Nephron progenitor cell (in vitro differentiated cells): ENCODE results near the gene GPRC5C.

Experiments used
- DNase-seq: peaks from one replicate; pipeline ENCODE4 v3.0.0; 2021
- H3K27ac Mint-ChIP-seq: 2 replicates; pipeline ENCODE4 v1.8.0; 2021; ENCODE audit warnings: mild to moderate bottlenecking, moderate library complexity, mixed read lengths
- H3K27me3 Mint-ChIP-seq: 2 replicates; pipeline ENCODE4 v1.8.0; 2021; ENCODE audit warnings: mild to moderate bottlenecking, low read depth, mixed read lengths; ENCODE audit not compliant: poor library complexity
- H3K36me3 Mint-ChIP-seq: 2 replicates; pipeline ENCODE4 v1.8.0; 2021; ENCODE audit warnings: low read depth, mixed read lengths
- H3K4me1 Mint-ChIP-seq: 2 replicates; pipeline ENCODE4 v1.8.0; 2021; ENCODE audit warnings: mixed read lengths
- H3K4me3 Mint-ChIP-seq: 2 replicates; pipeline ENCODE4 v1.8.0; 2021; ENCODE audit warnings: mild to moderate bottlenecking, moderate library complexity, mixed read lengths
- H3K9me3 Mint-ChIP-seq: 2 replicates; pipeline ENCODE4 v1.8.0; 2021; ENCODE audit warnings: mild to moderate bottlenecking, moderate library complexity, mixed read lengths
- TF ChIP-seq, protein P1 (sequence below): fragments of 200-600 bp; sonication (generic); IDR thresholded peaks from 2 replicates; pipeline ENCODE4 v1.5.0; 2021; ENCODE audit warnings: antibody characterized with exemption

GPRC5C gene

GRCh38 chr17:74475189-74475588 is 43.3 kb downstream of the GPRC5C start:
- H3K4me1 Mint-ChIP-seq = no peaks in the 10 kb centered on the region
- peaks cover 20% of the 10 kb centered on the region for H3K9me3 Mint-ChIP-seq
- H3K27me3 Mint-ChIP-seq = peaks cover 60% of the 10 kb centered on the region
- no peak overlapping the region for H3K27ac Mint-ChIP-seq
- H3K36me3 Mint-ChIP-seq = no peaks in the 10 kb centered on the region
- TF ChIP-seq, protein P1, sequence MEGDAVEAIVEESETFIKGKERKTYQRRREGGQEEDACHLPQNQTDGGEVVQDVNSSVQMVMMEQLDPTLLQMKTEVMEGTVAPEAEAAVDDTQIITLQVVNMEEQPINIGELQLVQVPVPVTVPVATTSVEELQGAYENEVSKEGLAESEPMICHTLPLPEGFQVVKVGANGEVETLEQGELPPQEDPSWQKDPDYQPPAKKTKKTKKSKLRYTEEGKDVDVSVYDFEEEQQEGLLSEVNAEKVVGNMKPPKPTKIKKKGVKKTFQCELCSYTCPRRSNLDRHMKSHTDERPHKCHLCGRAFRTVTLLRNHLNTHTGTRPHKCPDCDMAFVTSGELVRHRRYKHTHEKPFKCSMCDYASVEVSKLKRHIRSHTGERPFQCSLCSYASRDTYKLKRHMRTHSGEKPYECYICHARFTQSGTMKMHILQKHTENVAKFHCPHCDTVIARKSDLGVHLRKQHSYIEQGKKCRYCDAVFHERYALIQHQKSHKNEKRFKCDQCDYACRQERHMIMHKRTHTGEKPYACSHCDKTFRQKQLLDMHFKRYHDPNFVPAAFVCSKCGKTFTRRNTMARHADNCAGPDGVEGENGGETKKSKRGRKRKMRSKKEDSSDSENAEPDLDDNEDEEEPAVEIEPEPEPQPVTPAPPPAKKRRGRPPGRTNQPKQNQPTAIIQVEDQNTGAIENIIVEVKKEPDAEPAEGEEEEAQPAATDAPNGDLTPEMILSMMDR = no peak
- no peak overlapping the region for H3K4me3 Mint-ChIP-seq
- DNase-seq = no peak

- Mint-ChIP-seq H3K27me3 (peaks cover 64% of the 10 kb centered on the region), H3K4me3 (no peak overlapping the region), H3K4me1 (no peaks in the 10 kb centered on the region), H3K9me3 (peaks cover 20% of the 10 kb centered on the region), H3K36me3 (no peaks in the 10 kb centered on the region), H3K27ac (no peak overlapping the region)
- TF ChIP-seq, protein P1 = no peak
- no peak for DNase-seq
These were observed 45.5 kb downstream of the GPRC5C start for GRCh38 chr17:74477411-74477810.

- Mint-ChIP-seq H3K4me3 (no peak overlapping the region), H3K27me3 (peaks cover 73% of the 10 kb centered on the region), H3K36me3 (no peaks in the 10 kb centered on the region), H3K4me1 (no peaks in the 10 kb centered on the region), H3K9me3 (peaks cover 20% of the 10 kb centered on the region), H3K27ac (no peak overlapping the region)
- TF ChIP-seq, protein P1 = no peak
- no peak for DNase-seq
These were observed 46.7 kb downstream of the GPRC5C start for GRCh38 chr17:74478420-74479100.

DNA sequence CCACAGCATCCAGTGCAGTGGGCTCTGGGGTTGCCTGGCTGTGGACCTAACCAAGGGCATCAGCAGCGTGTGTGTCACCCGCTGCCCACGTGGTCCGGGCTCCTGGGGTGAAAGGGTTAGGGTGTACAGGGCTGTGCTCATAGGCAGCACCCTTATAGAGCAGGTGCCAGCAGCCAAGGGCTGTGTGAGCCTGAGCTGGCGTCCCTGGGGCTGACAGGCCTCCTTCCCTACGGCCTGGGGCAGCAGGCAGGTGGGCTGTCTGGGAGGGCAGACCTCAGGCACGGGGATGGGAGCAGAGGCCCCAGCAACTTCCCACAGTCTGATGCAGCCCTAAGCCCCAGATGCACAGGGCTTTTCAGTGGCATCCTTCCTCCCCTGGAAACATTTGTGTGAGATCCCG is 48.4 kb downstream of the GPRC5C start:
- no peak for DNase-seq
- Mint-ChIP-seq H3K4me1 (no peaks in the 10 kb centered on the region), H3K9me3 (peaks cover 14% of the 10 kb centered on the region), H3K27ac (no peak overlapping the region), H3K4me3 (no peak overlapping the region), H3K36me3 (no peaks in the 10 kb centered on the region), H3K27me3 (peaks cover 76% of the 10 kb centered on the region)
- TF ChIP-seq, protein P1 = no peak

GRCh38 chr17:74481621-74482020 is 49.7 kb downstream of the GPRC5C start:
- no peaks in the 10 kb centered on the region for H3K4me1 Mint-ChIP-seq
- H3K27me3 Mint-ChIP-seq = peaks cover 66% of the 10 kb centered on the region
- H3K36me3 Mint-ChIP-seq = no peaks in the 10 kb centered on the region
- H3K27ac Mint-ChIP-seq = no peak overlapping the region
- TF ChIP-seq, protein P1 = no peak
- DNase-seq = no peak
- no peak overlapping the region for H3K4me3 Mint-ChIP-seq
- H3K9me3 Mint-ChIP-seq = peaks cover under 1% of the 10 kb centered on the region

- Mint-ChIP-seq H3K27me3 (peaks cover 61% of the 10 kb centered on the region), H3K4me3 (no peak overlapping the region), H3K4me1 (no peaks in the 10 kb centered on the region), H3K36me3 (no peaks in the 10 kb centered on the region), H3K27ac (no peak overlapping the region), H3K9me3 (peaks cover 14% of the 10 kb centered on the region)
- TF ChIP-seq, protein P1 = no peak
- DNase-seq = no peak
These were observed 52.2 kb downstream of the GPRC5C start for GRCh38 chr17:74484066-74484465.
